ENCODE results near the gene JAKMIP2. TPM values are rescaled to one million over a fixed set of nuclear protein-coding genes. Genes with fewer than 3 reads are reported as not detected.

The JAKMIP2 gene
- total and polyA plus RNA-seq, 10 of the 15 experiments (the other 5 are each of a cell fraction or from before 2014, with no cell fraction given): 0.51 to 1.8 (median 0.89) TPM

DNA sequence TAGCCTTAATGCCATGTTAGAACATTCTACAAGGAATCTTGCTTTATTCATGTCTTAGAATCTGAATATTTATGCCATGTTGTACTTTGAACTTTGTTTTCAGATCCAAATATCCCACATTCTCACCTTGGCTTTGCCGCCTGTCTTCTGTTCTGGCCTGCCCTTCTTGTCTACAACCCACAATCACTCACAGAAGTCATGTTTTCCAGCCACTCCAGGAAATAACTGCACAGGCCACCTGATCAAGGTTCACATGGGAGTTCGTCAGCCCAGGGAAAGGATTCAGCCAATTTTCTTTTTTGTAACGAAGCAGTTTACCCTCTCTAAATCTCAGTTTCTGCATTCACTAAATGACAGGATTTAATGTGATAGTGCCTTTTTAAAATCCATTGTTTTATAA, 70.5 kb downstream of the JAKMIP2 start:
- H2AFZ ChIP-seq (ENCODE audit: control insufficient read depth, low read depth, low read length): no peak overlapping the region
- no peak overlapping the region for H3K27ac ChIP-seq (ENCODE audit: control insufficient read depth, insufficient read depth)
- ChIA-PET RAD21 (ENCODE audit: unreplicated experiment) (no interaction called here), SMC1A (ENCODE audit: uncharacterized antibody, unreplicated experiment) (no interaction called here), POLR2A (no interaction called here), CTCF (no interaction called here)
- intact Hi-C loops (cut with micrococcal nuclease; ENCODE audit: unreplicated experiment): no loop called here
- no TSS peak for BruUV-seq (replicated peaks)
- in situ Hi-C loops (cut with MboI): no loop called here
- no peaks in the 10 kb centered on the region for H3K27me3 ChIP-seq (replicated peaks in 1 of 2; ENCODE audit: control insufficient read depth in 2 of 2, insufficient read depth in 2 of 2, low read length in 1 of 2)
- H4K20me1 ChIP-seq (ENCODE audit: control insufficient read depth, insufficient read depth): no peaks in the 10 kb centered on the region
- TF ChIP-seq BACH1 (IDR thresholded peaks at IDR 0.05; ENCODE audit: borderline replicate concordance) (no peak), MXI1 (IDR thresholded peaks at IDR 0.05; ENCODE audit: low read depth, low read length) (no peak), MEF2B (IDR thresholded peaks at IDR 0.05; ENCODE audit: partially characterized antibody, poor library complexity, severe bottlenecking) (no peak), SREBF1 (IDR thresholded peaks at IDR 0.05; ENCODE audit: low read length) (no peak), SP1 (IDR thresholded peaks at IDR 0.05; ENCODE audit: low read depth, low read length) (no peak), JUNB (IDR thresholded peaks at IDR 0.05) (no peak), PAX8 (IDR thresholded peaks at IDR 0.05) (no peak), ZBED1 (IDR thresholded peaks at IDR 0.05; ENCODE audit: borderline replicate concordance) (no peak), HDGF (IDR thresholded peaks at IDR 0.05) (no peak), EZH2 (IDR thresholded peaks at IDR 0.05; ENCODE audit: borderline replicate concordance, control insufficient read depth, low read depth, low read length) (no peak), KLF5 (IDR thresholded peaks at IDR 0.05; ENCODE audit: partially characterized antibody) (no peak), TARDBP (IDR thresholded peaks at IDR 0.05; ENCODE audit: borderline replicate concordance) (no peak), ZNF207 (IDR thresholded peaks at IDR 0.05; ENCODE audit: borderline replicate concordance) (no peak), CHD2 (IDR thresholded peaks at IDR 0.05; ENCODE audit: borderline replicate concordance, low read depth, low read length) (no peak), HDAC6 (IDR thresholded peaks at IDR 0.05; ENCODE audit: unreplicated experiment) (no peak), SRF (IDR thresholded peaks at IDR 0.05; ENCODE audit: low read depth in 2 of 2, low read length in 2 of 2) (no peak)
- TF ChIP-seq, protein P1, sequence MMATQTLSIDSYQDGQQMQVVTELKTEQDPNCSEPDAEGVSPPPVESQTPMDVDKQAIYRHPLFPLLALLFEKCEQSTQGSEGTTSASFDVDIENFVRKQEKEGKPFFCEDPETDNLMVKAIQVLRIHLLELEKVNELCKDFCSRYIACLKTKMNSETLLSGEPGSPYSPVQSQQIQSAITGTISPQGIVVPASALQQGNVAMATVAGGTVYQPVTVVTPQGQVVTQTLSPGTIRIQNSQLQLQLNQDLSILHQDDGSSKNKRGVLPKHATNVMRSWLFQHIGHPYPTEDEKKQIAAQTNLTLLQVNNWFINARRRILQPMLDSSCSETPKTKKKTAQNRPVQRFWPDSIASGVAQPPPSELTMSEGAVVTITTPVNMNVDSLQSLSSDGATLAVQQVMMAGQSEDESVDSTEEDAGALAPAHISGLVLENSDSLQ (IDR thresholded peaks at IDR 0.05): no peak
- TF ChIP-seq, protein P2, sequence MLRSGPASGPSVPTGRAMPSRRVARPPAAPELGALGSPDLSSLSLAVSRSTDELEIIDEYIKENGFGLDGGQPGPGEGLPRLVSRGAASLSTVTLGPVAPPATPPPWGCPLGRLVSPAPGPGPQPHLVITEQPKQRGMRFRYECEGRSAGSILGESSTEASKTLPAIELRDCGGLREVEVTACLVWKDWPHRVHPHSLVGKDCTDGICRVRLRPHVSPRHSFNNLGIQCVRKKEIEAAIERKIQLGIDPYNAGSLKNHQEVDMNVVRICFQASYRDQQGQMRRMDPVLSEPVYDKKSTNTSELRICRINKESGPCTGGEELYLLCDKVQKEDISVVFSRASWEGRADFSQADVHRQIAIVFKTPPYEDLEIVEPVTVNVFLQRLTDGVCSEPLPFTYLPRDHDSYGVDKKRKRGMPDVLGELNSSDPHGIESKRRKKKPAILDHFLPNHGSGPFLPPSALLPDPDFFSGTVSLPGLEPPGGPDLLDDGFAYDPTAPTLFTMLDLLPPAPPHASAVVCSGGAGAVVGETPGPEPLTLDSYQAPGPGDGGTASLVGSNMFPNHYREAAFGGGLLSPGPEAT (IDR thresholded peaks at IDR 0.05; ENCODE audit: low read depth): no peak
- 5% methylated on average over 3 of the region's 3 CpGs for WGBS (ENCODE audit: insufficient coverage, insufficient replicate concordance, low lambda C conversion rate, missing lambda C conversion rate)
- no peaks in the 10 kb centered on the region for H3K9me3 ChIP-seq (replicated peaks; ENCODE audit: control insufficient read depth, insufficient read depth, low read length)
- no peaks in the 10 kb centered on the region for H3K4me1 ChIP-seq (ENCODE audit: control insufficient read depth, insufficient read depth, low read length)
- no peaks in the 10 kb centered on the region for H3K36me3 ChIP-seq (ENCODE audit: control insufficient read depth in 2 of 2, insufficient read depth in 2 of 2, low read length in 1 of 2)
- no peak for DNase-seq (ENCODE audit: low read depth, low spot score)
- H3K79me2 ChIP-seq (ENCODE audit: control insufficient read depth, insufficient read depth, low read length): no peaks in the 10 kb centered on the region
- H3K9ac ChIP-seq (ENCODE audit: control insufficient read depth, insufficient read depth, low read length): no peak overlapping the region
- no peak overlapping the region for H3K4me2 ChIP-seq (ENCODE audit: control insufficient read depth, insufficient read depth)
- no peak for ATAC-seq
- no peak for FAIRE-seq
- H3K4me3 ChIP-seq: no peak overlapping the region

Measured in GM12878 (cell line).